ENCODE data around the gene CBX4.
A peak's percentile ranks its signal among the peaks of the same experiment; 100 is the strongest.
"Not testable (repeated sequence)": the region's sequence is repeated elsewhere in the genome, so short reads cannot be mapped to it uniquely, and the experiment has no call there.

The CBX4 gene

GRCh38 chr17:79854080-79855060 is 15.1 kb upstream of the CBX4 start:
- ATAC-seq (replicated peaks; ENCODE audit: extremely low read depth, poor library complexity, severe bottlenecking) (no peak), DNase-seq (ENCODE audit: low spot score in 2 of 2) (no peak)
- Mint-ChIP-seq H3K4me1 (no peaks in the 10 kb centered on the region), H3K9me3 (no peaks in the 10 kb centered on the region), H3K4me3 (no peak overlapping the region), H3K36me3 (ENCODE audit: insufficient read depth) (no peaks in the 10 kb centered on the region), H3K27ac (ENCODE audit: low read depth) (no peak overlapping the region), H3K27me3 (peaks cover 54% of the 10 kb centered on the region)

- H3K36me3 Mint-ChIP-seq (ENCODE audit: insufficient read depth); DNase-seq (ENCODE audit: low spot score in 2 of 2); ATAC-seq (replicated peaks; ENCODE audit: extremely low read depth, poor library complexity, severe bottlenecking); H3K9me3 Mint-ChIP-seq; H3K27ac Mint-ChIP-seq (ENCODE audit: low read depth); H3K4me3 Mint-ChIP-seq; H3K4me1 Mint-ChIP-seq: not testable (repeated sequence)
- peaks cover 52% of the 10 kb centered on the region for H3K27me3 Mint-ChIP-seq
Observed at GRCh38 chr17:79853168-79853567, 13.9 kb upstream of the CBX4 start.

- ATAC-seq (replicated peaks; ENCODE audit: extremely low read depth, poor library complexity, severe bottlenecking): no peak
- no peak for DNase-seq (ENCODE audit: low spot score in 2 of 2)
- peak overlapping the region; percentile 25 for H3K27ac Mint-ChIP-seq (ENCODE audit: low read depth)
Observed at GRCh38 chr17:79852748-79853147, 13.5 kb upstream of the CBX4 start.

GRCh38 chr17:79851461-79851817 is 12.2 kb upstream of the CBX4 start:
- Mint-ChIP-seq H3K4me3 (no peak overlapping the region), H3K36me3 (ENCODE audit: insufficient read depth) (no peaks in the 10 kb centered on the region), H3K27me3 (peaks cover 41% of the 10 kb centered on the region), H3K27ac (ENCODE audit: low read depth) (no peak overlapping the region), H3K4me1 (no peaks in the 10 kb centered on the region), H3K9me3 (no peaks in the 10 kb centered on the region)
- no peak for ATAC-seq (replicated peaks; ENCODE audit: extremely low read depth, poor library complexity, severe bottlenecking)
- DNase-seq (ENCODE audit: low spot score in 2 of 2): no peak

More at GRCh38 chr17:79852748-79853147, 13.5 kb upstream of the CBX4 start:
- Mint-ChIP-seq H3K27me3 (peaks cover 52% of the 10 kb centered on the region), H3K4me3 (peak overlapping the region; percentile 31), H3K9me3 (no peaks in the 10 kb centered on the region), H3K36me3 (ENCODE audit: insufficient read depth) (no peaks in the 10 kb centered on the region), H3K4me1 (no peaks in the 10 kb centered on the region)

GRCh38 chr17:79850571-79851460 is 11.6 kb upstream of the CBX4 start:
- ATAC-seq (replicated peaks; ENCODE audit: extremely low read depth, poor library complexity, severe bottlenecking) (no peak), DNase-seq (ENCODE audit: low spot score in 2 of 2) (no peak)
- no peak overlapping the region for H3K27ac Mint-ChIP-seq (ENCODE audit: low read depth)
- peaks cover 41% of the 10 kb centered on the region for H3K27me3 Mint-ChIP-seq
- H3K4me1 Mint-ChIP-seq: no peaks in the 10 kb centered on the region
- H3K36me3 Mint-ChIP-seq (ENCODE audit: insufficient read depth): no peaks in the 10 kb centered on the region
- H3K9me3 Mint-ChIP-seq: no peaks in the 10 kb centered on the region
- no peak overlapping the region for H3K4me3 Mint-ChIP-seq

- DNase-seq (ENCODE audit: low spot score in 2 of 2) (no peak), ATAC-seq (replicated peaks; ENCODE audit: extremely low read depth, poor library complexity, severe bottlenecking) (no peak)
- Mint-ChIP-seq H3K27me3 (peaks cover 41% of the 10 kb centered on the region), H3K27ac (ENCODE audit: low read depth) (no peak overlapping the region), H3K4me1 (no peaks in the 10 kb centered on the region), H3K4me3 (no peak overlapping the region), H3K9me3 (no peaks in the 10 kb centered on the region), H3K36me3 (ENCODE audit: insufficient read depth) (peaks cover 1% of the 10 kb centered on the region)
Observed at GRCh38 chr17:79849953-79850352, 10.7 kb upstream of the CBX4 start.

- no peaks in the 10 kb centered on the region for H3K9me3 Mint-ChIP-seq
- ATAC-seq (replicated peaks; ENCODE audit: extremely low read depth, poor library complexity, severe bottlenecking) (no peak), DNase-seq (ENCODE audit: low spot score in 2 of 2) (no peak)
- H3K4me3 Mint-ChIP-seq: no peak overlapping the region
- H3K27ac Mint-ChIP-seq (ENCODE audit: low read depth): no peak overlapping the region
- peaks cover 1% of the 10 kb centered on the region for H3K36me3 Mint-ChIP-seq (ENCODE audit: insufficient read depth)
- no peaks in the 10 kb centered on the region for H3K4me1 Mint-ChIP-seq
- H3K27me3 Mint-ChIP-seq: peaks cover 36% of the 10 kb centered on the region
Observed at GRCh38 chr17:79848370-79848766, 9.1 kb upstream of the CBX4 start.

- no peak for DNase-seq (ENCODE audit: low spot score in 2 of 2)
- Mint-ChIP-seq H3K36me3 (ENCODE audit: insufficient read depth) (peaks cover 1% of the 10 kb centered on the region), H3K27ac (ENCODE audit: low read depth) (no peak overlapping the region), H3K9me3 (no peaks in the 10 kb centered on the region), H3K4me1 (peaks cover 2% of the 10 kb centered on the region), H3K4me3 (no peak overlapping the region), H3K27me3 (peaks cover 41% of the 10 kb centered on the region)
- ATAC-seq (replicated peaks; ENCODE audit: extremely low read depth, poor library complexity, severe bottlenecking): no peak
Observed at GRCh38 chr17:79847698-79848369, 8.6 kb upstream of the CBX4 start.

GRCh38 chr17:79845601-79845949 is 6.3 kb upstream of the CBX4 start:
- peaks cover 54% of the 10 kb centered on the region for H3K27me3 Mint-ChIP-seq
- ATAC-seq (replicated peaks; ENCODE audit: extremely low read depth, poor library complexity, severe bottlenecking): no peak
- H3K9me3 Mint-ChIP-seq: no peaks in the 10 kb centered on the region
- H3K4me1 Mint-ChIP-seq: peaks cover 13% of the 10 kb centered on the region
- H3K27ac Mint-ChIP-seq (ENCODE audit: low read depth): no peak overlapping the region
- H3K4me3 Mint-ChIP-seq: no peak overlapping the region
- peaks cover 12% of the 10 kb centered on the region for H3K36me3 Mint-ChIP-seq (ENCODE audit: insufficient read depth)
- no peak for DNase-seq (ENCODE audit: low spot score in 2 of 2)

- Mint-ChIP-seq H3K9me3 (no peaks in the 10 kb centered on the region), H3K4me3 (peak overlapping the region; percentile 41), H3K4me1 (peaks cover 13% of the 10 kb centered on the region), H3K27ac (ENCODE audit: low read depth) (no peak overlapping the region), H3K36me3 (ENCODE audit: insufficient read depth) (peaks cover 16% of the 10 kb centered on the region), H3K27me3 (peaks cover 54% of the 10 kb centered on the region)
- DNase-seq (ENCODE audit: low spot score in 2 of 2): peak; percentile 31
- no peak for ATAC-seq (replicated peaks; ENCODE audit: extremely low read depth, poor library complexity, severe bottlenecking)
Observed at GRCh38 chr17:79844869-79845600, 5.8 kb upstream of the CBX4 start.

- H3K36me3 Mint-ChIP-seq (ENCODE audit: insufficient read depth): peaks cover 19% of the 10 kb centered on the region
- H3K4me1 Mint-ChIP-seq: peaks cover 13% of the 10 kb centered on the region
- no peak overlapping the region for H3K27ac Mint-ChIP-seq (ENCODE audit: low read depth)
- ATAC-seq (replicated peaks; ENCODE audit: extremely low read depth, poor library complexity, severe bottlenecking) (no peak), DNase-seq (ENCODE audit: low spot score in 2 of 2) (no peak)
- peaks cover 54% of the 10 kb centered on the region for H3K27me3 Mint-ChIP-seq
- peak overlapping the region; percentile 71 for H3K4me3 Mint-ChIP-seq
- H3K9me3 Mint-ChIP-seq: no peaks in the 10 kb centered on the region
Observed at GRCh38 chr17:79843816-79844800, 4.9 kb upstream of the CBX4 start.
